GM12875 (cell line): ENCODE data around the gene GDF3.
"Not testable (repeated sequence)": the region's sequence is repeated elsewhere in the genome, so short reads cannot be mapped to it uniquely, and the experiment has no call there.

Experiments used
- H3K4me3 ChIP-seq: one replicate; pipeline ENCODE4 v1.5.1; 2011; ENCODE audit warnings: low read depth, low read length, control low read depth
- TF ChIP-seq, protein P1 (sequence below): IDR thresholded peaks from 2 replicates; pipeline ENCODE4 v1.5.1; 2011; ENCODE audit warnings: low read depth, mild to moderate bottlenecking, control low read depth, inconsistent platforms, low read length, moderate library complexity, borderline replicate concordance; ENCODE audit not compliant: insufficient read depth

The GDF3 gene

DNA sequence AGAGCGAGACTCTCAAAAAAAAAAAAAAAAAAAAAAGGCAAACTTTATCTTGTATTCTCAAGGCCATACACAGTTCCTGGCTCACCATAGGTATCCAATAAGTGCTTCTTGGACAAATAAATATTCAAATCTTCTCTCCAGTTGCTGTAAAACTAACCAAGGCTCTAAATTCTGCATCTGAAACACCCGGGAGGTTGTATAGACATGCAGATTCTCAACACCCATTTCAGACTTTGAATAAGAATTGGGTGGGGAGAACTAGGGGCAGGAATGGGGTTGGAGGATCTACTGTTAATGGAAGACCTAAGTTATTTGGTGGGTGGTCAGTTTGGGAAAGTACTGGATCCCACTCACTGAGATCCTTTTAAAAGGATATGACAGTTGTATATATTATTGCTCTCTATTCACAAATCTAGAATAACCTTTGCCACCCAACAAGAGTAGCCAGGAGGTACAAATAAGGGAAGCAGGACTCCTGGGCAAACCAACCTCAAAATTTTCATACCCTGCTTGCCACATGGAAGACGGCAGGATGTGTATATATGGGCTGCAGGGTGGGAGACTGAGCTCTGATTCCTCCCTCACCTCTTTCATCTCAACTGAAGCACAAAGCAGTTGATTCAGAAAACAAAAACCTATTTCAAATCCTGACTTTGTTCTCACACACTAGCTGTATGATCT, 879 bp downstream of the GDF3 start:
- TF ChIP-seq, protein P1, sequence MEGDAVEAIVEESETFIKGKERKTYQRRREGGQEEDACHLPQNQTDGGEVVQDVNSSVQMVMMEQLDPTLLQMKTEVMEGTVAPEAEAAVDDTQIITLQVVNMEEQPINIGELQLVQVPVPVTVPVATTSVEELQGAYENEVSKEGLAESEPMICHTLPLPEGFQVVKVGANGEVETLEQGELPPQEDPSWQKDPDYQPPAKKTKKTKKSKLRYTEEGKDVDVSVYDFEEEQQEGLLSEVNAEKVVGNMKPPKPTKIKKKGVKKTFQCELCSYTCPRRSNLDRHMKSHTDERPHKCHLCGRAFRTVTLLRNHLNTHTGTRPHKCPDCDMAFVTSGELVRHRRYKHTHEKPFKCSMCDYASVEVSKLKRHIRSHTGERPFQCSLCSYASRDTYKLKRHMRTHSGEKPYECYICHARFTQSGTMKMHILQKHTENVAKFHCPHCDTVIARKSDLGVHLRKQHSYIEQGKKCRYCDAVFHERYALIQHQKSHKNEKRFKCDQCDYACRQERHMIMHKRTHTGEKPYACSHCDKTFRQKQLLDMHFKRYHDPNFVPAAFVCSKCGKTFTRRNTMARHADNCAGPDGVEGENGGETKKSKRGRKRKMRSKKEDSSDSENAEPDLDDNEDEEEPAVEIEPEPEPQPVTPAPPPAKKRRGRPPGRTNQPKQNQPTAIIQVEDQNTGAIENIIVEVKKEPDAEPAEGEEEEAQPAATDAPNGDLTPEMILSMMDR, result no peak
- no peak overlapping the region for H3K4me3 ChIP-seq

DNA sequence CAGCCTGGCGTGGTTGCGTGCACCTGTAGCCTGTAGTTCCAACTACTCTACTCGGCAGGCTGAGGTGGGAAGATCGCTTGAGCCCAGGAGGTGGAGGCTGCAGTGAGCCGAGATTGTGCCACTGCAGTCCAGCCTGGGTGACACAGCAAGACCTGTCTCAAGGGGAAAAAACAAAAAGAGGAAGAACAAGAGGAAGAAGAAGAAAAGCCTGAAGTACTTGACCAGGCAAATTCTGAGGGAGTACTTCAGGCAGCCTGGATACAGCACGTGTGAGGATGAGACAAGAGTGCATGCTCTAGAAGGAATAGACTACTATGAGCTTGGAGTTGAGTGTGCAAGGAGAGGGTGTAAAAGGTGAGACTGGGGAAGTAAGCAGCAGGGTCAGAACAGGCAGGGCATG, 1.8 kb downstream of the GDF3 start:
- TF ChIP-seq, protein P1, result no peak
- H3K4me3 ChIP-seq, result no peak overlapping the region

DNA sequence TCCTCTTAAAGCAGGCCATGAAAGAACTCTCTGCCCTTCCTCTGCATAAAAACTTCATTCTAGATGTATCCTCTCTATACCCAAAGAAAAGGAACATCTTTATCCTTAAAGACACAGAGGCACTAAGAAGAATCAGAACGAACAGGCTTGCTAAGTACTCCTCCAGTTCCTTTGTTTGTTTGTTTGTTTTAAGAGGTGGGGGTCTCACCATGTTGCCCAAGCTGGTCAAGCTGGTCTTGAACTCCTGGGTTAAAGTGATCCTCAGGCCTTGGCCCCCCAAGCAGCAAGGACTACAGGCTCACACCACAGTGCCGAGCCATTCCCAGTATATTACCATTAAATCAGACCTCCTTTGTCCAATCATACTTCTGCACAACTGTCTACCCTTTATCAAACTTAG, 14.0 kb downstream of the GDF3 start:
- H3K4me3 ChIP-seq, result no peak overlapping the region
- TF ChIP-seq, protein P1, result no peak

DNA sequence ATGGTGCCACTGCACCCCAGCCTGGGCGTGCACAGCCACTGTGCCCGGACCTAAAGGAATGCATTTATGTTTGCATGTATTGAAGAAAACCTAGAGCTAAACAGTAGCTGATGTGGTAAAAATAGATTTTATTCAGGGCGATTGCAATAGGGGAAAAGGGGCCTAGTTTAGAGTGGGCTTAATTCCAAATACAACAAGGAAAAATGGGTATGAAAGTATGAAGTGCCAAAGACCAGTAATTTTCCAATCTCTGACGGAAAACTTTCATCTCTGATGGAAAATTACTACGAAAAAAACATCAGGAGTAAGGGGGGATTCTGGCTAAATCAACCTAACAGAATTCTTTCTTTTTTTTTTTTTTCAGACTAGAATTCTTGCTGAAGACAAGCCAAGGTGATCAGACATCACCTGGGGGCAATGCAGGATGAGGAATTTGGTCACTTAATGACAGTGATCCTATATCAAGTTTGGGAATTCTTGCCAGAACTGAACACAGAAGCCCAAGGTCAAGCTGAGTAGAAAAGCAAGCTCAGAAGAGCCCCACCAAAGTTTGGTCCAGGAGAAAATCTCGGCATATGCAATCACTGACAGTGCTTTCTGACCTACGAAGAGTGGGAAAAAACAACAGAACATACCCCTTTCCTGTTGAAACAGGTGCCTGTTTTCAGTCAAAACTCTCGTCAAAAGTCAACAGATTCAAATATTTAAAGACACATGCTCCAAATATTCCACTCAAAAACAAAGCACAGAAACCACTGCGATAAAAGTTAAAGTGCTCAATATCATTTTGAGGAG, 16.1 kb downstream of the GDF3 start:
- TF ChIP-seq, protein P1, result no peak
- no peak overlapping the region for H3K4me3 ChIP-seq

DNA sequence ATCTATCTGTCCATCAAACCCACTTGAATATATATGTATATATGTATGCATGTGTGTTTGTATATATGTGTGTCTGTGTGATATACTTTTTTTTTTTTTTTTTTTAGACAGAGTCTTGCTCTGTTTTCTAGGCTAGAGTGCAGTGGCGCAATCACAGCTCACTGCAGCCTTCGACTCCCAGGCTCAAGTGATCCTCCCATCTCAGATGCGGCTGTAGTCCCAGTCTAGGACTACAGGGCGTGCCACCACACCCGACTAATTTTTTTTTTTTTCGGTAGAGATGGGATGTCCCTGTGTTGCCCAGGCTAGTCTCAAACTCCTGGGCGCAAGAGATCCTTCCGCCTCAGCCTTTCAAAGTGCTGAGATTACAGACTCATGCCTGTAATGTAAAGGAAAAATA, 16.8 kb downstream of the GDF3 start:
- H3K4me3 ChIP-seq, result no peak overlapping the region
- TF ChIP-seq, protein P1, result no peak

DNA sequence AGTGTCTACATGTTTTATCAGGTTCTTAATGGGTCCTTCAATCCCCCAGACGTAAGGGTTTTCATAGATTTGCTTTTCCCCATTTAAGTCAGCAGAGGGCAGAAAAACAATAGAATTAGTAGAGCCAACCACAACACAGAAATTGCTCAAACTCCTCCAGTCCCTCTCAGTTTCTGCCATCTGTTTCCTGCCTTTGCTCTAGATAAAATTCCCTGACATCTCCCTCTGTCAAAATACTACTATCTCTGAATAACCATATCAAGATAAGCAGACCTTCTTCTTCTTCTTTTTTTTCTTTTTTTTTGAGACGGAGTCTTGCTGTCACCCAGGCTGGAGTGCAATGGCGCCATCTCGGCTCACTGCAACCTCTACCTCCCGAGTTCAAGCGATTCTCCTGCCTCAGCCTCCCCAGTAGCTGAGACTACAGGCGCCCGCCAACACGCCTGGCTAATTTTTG, 18.1 kb downstream of the GDF3 start:
- not testable (repeated sequence) for H3K4me3 ChIP-seq

DNA sequence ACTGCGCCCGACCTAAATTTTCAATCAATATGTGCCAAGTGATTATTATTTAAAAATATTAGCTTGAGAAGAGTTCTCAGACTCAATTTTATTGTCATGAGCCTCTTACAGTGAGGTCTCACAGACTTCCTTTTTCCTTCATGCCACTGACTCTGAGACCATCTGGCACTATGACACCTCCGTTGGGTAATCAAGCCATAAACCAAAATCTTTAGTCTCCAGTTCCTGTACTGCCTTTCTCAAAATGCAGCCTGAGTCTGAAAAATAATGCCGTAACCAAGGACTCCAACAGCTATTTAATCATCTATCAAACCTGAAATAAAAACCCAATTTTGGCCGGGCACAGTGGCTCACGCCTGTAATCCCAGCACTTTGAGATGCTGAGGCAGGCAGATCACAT, 20.1 kb downstream of the GDF3 start:
- not testable (repeated sequence) for H3K4me3 ChIP-seq

DNA sequence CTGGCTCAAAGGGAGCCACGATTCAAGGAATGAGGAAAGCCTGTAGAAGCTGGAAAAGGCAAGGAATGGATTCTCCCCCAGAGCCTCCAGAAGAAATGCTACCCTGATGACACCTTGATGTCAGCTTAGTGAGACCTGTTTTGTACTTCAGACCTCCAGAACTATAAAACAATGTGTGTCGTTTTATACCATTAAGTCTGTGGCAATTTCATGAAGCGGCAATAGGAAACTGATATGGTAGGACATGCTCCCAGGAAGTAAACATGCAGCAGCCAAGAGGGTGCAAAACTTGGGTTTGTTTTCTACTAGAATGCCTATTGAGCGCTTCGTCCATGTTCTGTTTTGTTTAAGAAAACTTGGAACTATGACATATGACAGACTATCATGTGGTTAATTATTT, 27.4 kb downstream of the GDF3 start:
- no peak overlapping the region for H3K4me3 ChIP-seq
- TF ChIP-seq, protein P1, result no peak
